Activated gamma-delta T cell (primary cell): Measurements from ENCODE around the gene SLC7A10.
A peak's percentile ranks its signal among the peaks of the same experiment; 100 is the strongest.
"Not testable (repeated sequence)": the region's sequence is repeated elsewhere in the genome, so short reads cannot be mapped to it uniquely, and the experiment has no call there.

Source experiments
- DNase-seq: peaks from one replicate; lab custom pipeline; 2025; lab: John Stamatoyannopoulos, UW

Gene SLC7A10

DNA sequence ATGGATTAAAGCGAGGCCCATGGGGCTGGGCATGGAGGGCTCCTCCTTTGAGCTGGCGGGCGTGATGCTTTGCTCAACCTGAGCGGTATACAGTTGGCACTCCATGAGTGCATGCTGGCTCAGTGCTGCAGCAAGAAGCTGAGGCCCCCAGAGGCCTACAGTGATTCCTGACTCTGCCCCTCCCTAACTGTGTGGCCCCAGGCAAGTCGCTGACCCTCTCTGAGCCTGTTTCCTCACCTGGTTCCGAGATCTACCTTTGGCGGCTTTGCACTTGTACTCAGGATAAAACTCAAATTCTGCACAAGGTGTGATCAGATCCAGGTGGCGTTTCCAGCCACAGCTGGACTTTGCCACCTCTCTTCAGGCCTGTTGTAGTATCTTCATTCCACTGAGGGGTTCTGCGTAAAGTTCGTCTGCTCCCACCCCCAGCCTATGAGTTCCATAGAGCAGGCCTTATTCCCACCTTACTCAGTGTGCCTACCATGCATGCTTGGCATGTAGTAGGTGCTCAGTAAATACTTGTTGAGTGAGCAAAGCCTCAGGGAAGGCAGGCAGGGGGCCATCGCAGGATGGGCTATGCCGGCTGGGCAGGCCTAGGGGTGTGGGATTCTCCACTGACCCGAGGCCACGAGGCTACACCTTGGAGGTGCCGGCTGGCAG, 23.6 kb downstream of the SLC7A10 start:
- DNase-seq = no peak

DNA sequence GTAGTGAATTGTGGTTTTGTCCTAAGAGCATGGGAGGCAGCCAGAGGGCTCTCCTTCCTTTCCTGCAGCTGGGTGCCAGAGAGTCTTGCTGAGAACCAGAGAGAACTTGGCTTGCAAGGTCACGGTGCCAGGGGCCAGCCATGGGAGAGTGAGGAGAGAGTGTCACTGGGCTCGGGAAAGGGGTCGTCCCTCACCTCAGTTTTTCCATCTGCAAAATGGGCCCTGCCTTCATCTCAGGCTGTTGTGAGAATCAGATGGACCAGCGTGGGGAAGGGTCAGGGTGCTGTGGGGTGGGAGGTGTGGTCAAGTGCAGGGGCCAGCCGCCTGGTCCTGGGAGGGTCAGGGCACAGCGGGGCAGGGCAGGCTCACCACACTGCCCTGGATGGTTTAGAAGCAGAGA, 24.2 kb downstream of the SLC7A10 start:
- no peak for DNase-seq

DNA sequence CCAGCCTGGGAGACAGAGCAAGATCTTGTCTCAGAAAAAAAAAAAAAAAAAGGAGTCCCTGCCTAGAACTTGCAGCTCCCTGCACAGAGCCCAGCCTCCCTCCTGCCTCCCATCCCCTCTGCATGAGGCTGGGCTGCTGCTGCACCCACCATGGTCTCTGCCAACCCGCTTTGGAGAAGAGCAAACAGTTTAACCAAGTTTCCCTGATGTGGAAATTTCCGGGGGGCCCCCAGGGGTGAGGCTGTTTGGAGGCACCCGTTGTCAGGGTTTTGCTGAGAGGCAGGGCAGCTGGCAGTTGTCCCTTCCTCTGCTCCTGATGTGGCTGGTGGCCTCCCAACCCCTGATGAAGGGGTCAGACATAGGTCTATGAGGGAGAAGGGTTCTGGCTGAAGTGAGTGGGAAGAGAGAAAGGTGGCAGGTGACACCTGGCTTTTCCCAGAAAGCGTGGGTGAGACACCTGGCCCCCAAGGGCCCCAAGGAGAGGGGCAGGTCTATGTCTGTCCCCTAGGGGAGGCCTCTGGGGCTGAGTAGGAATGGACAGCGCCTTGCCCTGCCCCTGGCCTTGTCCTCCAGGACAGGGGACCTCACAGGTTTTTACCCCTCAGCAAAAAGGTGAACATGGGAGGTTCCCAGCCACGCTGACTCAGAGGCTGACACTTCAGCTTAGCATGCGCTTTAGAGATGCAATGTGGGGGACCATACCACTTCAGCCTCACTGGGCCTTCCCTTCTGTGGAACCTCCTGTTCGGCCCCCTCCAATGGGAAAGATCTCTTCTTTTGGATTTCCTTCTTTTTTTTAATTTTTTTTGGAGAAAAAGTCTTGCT, 26.0 kb downstream of the SLC7A10 start:
- no peak for DNase-seq

DNA sequence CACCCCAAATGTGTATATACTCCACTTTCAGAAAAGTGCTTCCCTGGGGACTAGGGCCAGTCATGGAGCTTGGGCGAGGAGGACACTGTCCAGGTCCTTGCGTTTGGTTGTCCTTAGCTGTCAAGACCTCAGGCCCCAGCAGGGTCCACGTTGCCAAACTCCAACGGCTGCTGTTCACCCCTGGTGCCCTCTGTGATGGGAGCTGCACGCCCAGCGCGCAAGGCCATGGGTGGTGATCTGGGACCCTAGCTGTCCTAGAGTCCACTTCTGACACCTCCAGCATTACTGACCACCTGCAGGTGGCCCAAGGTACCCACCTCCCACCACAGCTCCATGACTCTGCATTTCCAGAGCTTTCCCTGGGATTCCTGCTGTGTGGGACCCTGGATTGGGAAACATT, 27.5 kb downstream of the SLC7A10 start:
- DNase-seq = no peak

DNA sequence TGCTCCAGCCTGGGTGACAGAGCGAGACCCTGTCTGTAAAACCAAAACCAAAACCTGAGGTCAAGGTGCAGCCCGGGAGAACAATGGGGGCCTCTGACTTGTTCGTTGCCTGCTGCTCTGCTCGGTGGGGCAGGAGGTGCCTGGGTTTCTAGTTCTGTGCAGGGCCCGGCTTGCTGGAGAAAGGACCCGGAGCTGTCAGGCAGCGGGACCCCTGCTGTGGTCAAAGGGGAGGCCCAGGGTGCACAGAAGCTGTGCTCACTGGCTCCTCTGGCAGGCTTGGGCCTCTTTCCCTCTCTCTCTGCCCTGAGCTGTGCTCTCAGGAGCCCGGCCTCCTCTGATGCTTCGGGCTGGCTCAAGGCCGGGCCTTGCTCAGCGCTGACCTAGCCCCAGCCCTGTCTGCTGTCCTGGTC, 28.1 kb downstream of the SLC7A10 start:
- DNase-seq = no peak

DNA sequence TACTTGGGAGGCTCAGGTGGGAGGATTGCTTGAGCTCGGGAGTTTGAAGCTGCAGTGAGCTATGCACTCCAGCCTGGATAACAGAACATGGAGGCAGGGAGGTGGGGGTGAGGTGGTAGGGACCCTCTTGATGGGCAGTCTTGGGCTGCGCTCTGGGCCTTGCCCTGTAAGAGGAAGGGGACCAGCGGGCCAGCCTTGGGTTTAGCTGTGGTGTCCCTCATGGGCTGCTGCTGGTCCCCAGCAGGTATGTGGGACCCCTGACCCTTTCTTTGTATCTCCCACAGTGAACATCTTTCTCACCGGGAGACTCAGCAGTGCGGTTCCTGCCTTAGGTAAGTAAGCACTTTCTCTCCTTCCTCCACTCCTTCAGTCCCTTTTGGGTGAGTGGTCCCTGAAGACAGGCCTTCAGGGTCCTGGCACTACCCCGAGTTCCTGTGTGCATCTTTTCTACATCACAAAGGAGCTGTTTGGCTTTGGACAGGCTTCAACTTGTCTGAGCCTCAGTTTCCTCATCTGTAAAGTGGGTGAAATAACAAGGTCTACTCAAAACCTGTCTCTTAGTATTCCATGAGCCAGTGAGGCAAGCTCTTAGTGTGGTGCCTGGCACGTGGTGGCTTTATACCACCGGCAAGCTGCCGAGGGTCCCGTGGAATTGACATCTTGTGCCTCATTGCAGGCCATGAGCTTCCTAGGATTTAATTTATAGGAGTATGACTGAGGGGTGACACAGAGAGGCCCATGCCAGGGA, 29.0 kb downstream of the SLC7A10 start:
- DNase-seq = no peak

DNA sequence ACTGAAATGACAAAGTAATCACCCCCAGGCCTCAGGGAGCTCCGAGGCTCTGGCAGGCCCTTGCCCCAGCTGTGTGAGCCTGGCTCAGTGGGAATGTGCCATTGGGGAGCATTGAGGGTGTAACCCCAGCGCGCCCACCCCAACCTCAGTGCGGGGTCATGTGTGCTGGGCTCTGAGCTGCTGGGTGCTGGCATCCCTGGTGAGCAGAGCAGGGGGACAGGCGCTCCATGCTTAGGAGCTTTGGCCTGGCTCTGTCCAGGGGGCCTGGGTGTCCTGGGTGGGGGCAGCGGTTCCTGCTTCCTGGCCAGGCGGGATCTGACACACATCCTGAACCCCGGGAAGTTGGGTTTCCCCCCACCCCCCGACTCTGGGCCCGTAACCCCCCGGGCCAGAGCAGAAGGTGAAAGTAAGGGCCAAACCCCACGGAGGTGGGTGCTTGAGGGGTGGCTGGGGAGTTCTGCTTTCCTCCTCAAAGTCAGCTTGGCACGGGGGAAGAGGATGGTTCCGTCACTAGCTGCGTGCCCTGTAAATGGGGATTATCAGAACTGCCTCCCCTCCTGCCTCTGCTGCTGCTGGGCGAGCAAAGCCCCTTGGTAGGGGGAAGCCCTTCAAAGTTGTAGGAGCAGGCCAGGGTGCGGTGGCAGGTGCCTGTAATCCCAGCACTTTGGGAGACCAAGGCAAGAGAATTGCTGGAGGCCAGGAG, 29.9 kb downstream of the SLC7A10 start:
- DNase-seq = no peak

DNA sequence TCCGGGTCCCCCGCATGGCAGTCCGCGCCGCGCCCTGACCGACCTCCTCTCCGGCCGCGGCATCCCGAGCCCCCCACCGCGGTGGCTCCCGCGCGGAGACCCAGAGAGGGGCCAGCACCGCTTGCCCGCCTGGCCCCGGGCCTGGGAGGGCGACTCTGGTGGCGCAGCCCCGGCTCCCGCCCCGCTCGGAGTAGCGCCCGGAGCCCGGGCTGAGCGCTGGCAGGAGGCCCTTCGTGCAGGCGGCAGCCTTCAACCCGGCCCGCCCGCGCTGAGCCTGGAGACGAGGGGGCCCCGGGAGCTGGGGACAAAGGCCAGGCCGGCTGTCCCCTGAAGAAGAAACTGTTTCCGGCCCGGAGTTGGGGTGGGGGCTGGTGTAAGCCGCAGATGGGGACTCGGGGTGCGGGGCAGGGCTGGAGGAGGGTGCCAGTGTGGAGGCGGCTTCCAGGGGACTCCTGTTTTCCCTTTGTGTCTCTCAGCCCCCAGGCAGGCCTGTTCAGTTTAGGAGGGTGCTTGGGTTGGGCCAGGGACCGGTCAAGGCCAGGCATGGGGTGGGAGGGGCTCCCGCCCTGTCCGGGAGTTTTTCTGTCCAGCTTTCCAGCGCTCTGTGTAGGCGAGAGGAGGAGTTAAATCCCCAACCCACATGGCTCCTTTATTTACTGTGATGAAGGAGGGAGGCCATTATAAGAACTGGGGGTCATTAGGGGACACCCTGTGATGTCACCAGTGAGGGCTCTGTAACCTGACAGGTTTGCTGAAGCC, 30.6 kb downstream of the SLC7A10 start:
- DNase-seq = no peak

DNA sequence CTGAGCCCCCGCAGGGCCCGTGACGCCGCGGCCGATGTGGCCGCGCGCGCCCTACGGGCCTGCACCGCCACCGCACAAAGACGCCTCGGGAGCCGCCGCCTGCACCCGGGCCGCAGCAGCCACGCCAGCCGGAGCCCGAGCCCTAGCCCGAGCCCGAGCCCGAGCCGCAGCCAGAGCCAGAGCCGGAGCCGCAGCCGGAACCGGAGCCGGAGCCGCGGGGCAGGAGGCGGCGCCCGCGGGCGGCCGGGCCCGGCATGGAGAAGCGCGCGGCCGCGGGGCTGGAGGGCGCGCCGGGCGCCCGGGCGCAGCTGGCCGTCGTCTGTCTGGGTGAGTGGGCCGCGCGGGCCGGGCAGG, 31.1 kb downstream of the SLC7A10 start:
- DNase-seq = no peak

DNA sequence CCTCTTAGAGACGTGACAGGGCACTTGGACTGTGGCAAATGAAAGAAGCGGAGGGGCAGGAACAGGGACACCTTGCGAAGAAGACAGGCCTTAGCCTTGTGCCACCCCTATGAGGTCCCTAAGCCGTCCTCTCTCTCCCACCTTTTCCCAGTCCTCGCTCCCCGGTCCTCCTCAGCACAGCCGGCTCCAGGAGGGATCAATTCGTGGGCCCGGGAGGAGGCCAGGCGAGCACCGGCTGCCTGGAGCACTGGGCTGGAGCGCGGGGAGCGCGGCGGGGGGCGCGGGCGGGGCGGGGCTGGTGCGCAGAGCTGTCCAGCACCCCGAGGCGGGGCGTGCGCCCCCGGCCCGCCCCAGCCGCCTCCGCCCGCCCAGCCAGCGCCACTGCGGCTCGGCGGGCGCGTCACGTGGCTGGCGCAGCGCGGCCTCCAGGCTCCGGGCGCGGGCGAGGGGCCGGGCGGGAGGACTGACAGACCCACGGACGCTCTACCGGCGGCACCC, 31.7 kb downstream of the SLC7A10 start, which contains the start of gene LRP3:
Gene LRP3, plus strand, starts transcription at position 466 of the 498 bp plus-strand sequence. CDS start 456 bp downstream, outside the sequence.
- DNase-seq = no peak

DNA sequence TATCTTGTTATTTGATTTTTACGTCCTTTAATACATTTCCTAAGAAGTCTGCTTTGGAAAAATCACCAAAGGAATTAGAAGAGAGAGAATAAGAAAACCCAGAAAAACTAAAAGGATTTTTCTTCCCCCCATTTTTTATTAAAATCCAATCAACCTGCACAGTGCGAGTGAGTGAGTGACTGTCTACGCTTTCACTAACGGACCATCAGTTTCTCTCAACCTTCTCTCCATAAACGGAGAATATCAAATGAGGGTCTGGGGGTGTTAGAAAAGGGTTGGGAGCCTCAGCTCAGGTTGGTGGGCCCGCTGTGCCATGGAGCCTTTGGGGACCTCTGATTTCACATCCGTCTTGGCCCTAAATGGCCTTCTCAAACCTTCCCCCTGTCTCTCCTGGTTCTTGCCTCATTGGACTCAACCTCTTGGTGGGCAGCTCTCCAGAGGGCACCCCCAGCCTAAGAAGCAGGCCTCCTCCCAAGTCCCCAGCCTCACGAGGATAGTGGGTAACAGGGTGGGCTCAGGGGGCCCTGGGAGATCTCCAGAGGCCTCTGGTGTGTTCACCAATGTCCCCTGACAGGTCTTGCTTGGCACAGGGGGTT, 32.3 kb downstream of the SLC7A10 start:
- DNase-seq = no peak

DNA sequence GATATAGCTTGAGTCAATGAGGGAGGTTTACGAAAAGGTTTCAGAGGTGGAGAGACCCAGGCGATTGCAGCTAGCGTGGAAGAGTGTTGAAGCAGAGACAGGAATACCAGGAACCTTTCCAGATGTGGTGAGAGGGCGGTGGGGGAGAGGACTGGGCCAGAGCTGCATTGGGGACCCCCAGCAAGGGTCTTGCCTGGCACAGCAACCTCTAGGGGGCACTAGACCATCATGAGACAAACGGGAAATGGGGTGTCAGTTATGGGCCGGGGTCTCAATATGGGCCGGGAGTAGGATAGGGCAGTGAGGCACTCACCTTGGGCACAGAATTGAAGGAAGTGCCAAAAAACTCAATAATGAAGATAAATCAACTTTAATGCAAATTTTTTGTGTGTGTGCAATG, 33.6 kb downstream of the SLC7A10 start:
- no peak for DNase-seq

DNA sequence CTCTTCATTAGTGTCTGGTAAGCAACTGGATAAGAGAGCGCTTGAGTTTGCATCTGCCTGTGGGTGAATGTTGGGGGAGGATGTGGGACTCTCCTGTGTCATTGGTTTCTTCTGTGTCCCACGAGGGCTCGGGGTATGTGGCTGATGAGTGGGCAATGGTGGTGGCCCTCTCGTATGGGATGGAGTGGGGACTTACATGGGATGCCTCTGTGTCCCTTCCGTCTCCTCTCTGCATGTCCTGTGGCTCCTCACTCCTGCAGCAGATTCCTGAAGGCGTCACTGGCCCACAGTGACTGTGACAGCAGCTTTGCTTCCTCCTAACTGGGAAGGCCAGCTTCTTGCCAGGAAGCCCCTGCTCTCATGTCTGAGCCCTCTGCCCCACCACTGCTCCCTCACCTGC, 34.1 kb downstream of the SLC7A10 start:
- no peak for DNase-seq

DNA sequence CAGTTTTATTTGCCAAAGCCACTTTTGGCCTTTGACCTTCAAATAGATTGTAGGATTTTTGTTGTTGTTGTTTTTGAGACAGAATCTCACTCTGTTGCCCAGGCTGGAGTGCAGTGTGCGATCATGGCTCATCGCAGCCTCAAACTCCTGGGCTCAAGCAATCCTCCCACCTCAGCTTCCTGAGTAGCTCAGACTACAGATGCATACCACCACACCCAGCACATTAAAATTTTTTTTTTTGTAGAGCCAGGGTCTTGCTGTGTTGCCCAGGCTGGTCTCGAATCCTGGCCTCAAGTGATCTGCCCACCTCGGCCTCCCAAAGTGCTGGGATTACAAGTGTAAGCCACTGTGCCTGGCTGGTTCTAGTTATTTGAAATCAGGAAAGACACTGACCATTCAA, 34.6 kb downstream of the SLC7A10 start:
- DNase-seq = not testable (repeated sequence)

DNA sequence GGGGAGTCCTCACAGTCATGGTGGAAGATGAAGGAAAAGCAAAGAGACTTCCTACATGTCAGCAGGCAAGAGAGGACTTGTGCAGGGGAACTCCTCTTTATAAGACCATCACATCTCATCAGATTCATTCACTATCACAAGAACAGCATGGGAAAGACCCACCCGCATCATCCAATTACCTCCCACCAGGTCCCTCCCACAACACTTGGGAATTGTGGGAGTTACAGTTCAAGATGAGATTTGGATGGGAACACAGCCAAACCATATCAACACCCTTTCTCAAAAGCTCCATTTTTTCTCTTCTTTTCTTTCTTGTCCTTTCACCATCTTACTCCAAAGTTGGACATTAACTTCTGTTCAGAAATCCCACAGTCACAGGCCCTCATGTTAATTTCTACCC, 36.2 kb downstream of the SLC7A10 start:
- DNase-seq = no peak

DNA sequence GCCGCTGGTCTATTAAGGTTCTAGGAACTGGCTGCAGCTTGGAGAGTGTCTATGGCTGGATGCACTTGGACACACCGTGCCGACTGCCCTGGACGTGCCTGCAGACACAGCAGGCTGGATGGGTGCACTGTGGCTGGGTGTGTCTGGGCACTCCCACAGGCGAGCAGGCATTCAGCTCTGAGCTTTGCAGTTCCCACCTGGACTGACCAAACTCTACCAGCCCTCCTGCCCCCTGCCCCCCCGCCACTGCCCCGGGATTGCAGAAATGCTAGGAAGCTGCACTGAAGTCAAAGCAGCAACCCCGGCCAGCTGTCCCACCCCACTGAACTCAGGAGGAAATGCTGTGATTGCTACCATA, 38.5 kb downstream of the SLC7A10 start:
- DNase-seq = no peak

DNA sequence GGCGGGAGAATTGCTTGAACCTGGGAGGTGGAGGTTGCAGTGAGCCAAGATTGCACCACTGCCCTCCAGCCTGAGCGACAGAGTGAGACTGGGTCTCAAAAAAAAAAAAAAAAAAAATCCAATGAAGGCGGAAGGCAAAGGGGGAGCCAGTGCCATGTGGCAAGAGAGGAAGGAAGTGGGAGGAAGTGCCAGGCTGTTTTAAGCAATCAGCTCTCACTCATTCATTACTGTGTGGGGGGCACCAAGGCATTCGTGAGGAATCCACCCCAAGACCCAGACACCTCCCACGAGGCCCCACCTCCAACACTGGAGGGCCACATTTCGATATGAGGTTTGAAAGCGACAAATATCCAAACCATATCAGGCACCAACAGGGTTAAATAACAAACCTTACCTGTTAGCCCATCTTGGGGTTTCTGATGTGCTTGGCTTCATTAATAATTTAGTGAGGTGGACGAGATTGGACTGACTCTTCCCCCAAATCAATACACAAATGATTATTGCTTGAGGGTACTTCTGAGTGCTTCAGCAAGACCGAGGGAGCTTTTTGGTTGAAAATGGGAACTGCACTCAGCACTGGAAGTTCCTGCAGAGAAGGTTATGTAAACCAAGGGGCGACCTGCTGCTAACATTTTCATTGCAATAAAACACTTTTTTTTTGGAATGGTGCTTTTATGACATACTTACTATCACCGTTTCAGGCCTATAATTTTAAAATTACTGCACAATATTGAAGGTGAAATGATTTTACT, 39.0 kb downstream of the SLC7A10 start:
- DNase-seq = no peak

DNA sequence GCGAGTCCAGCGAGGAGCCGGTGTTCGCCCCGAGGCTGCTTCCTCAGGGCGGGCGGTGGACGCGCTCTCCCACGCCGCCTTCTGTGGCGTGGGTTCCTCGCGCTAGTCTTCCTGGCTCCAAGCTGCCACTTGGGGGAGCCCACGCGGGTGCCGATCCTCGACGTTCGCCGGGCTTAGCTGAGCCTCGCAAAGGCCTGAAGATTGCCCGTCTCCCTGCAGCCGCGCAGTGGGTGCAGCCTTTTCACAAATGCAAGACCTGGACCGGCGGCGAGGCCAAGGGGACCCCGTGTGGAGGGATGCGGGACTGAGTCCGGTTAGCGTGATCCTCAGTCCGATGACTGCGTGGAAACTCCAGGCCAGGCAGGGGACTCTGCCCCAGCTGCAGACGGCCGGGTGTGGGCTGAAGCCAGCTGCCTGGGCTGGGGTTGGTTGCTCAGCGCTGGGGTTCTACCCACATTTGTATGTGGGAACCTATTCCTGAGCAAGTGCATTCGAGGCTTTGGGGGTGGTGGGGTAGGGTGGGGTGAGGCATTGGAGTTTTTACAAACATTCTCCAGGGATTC, 48.2 kb downstream of the SLC7A10 start:
- DNase-seq = peak; percentile 76

DNA sequence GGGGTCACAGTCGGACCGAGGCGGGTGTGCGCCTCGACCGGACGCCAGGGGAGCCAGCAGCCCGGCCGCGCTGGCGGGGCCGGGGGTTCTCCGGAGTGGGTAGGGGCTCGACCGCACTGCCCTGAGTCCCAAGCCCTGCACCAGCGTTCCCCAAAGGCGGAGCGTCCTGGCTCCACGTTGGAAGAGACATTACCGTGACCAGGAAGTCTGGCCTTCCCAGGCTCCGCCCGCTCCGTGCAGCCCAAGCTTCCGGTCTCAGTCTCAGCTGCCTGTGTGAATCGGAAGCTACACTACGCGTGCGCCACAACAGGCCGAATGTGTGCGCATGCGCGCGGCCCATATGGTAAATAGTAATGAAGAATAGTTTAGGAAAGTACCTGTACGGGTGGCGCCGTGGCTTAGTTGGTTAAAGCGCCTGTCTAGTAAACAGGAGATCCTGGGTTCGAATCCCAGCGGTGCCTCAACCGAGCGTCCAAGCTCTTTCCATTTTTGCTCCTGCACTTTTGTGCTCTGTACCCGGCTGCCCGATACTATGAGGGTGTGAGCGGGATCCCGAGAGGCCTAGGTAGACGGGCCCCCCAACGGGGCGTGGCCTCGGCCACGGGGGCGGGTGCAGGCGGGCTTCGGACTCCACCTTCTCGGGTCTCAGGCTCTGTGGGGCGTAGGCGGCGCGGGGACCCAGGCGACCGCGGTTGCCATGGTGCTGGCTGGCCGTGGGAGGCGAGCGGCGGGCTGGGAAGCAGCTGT, 48.8 kb downstream of the SLC7A10 start:
- DNase-seq = peak; percentile 84
